Lower leg skin (tissue), 4 donors: ENCODE results near the gene CREBBP. TPM values are rescaled to one million over a fixed set of nuclear protein-coding genes. Genes with fewer than 3 reads are reported as not detected.

Source experiments
- DNase-seq, 2 donors: peaks; one replicate each; pipeline ENCODE4 v3.0.0-alpha.2; 2019; ENCODE audit warnings: low spot score in 2 of 2
- H3K4me3 ChIP-seq: fragments of 200-600 bp; sonication (generic); 2 replicates; pipeline ENCODE4 v1.5.1; 2017; ENCODE audit warnings: mild to moderate bottlenecking, low read depth; ENCODE audit not compliant: poor library complexity, severe bottlenecking
- CTCF ChIP-seq, 3 donors: fragments of 450-650 bp; IDR thresholded peaks; one replicate each; pipeline ENCODE4 v1.5.1; 2016; ENCODE audit warnings: antibody characterized with exemption in 3 of 3, mild to moderate bottlenecking in 3 of 3, moderate library complexity in 2 of 3
- POLR2A ChIP-seq, 2 donors: fragments of 450-650 bp; IDR thresholded peaks; one replicate each; pipeline ENCODE4 v1.6.1; 2016 to 2017; ENCODE audit warnings: antibody characterized with exemption in 2 of 2, mild to moderate bottlenecking in 1 of 2, moderate library complexity in 1 of 2
- WGBS, 2 donors: methylation state at CpG; one replicate each; pipeline ENCODE4 v1.1.5; 2018; 5-methylcytosine and 5-hydroxymethylcytosine counted together
- intact Hi-C: fragments of 100-400 bp; cut with DNase I; formaldehyde crosslinking; loops from one replicate; pipeline ENCODE4 v1.15.0; 2023; ENCODE audit warnings: low total_unique reads
- total RNA-seq, 4 donors: library from RNA; depleted of rRNA; stranded (reverse); fragments of >200 nt; gene quantifications; one replicate each; pipeline ENCODE4 v1.1.0, GENCODE V29; 2016

Gene CREBBP
- total RNA-seq, 4 donors from 2014 or later, result 45.5 to 152 (median 65.7) TPM

DNA sequence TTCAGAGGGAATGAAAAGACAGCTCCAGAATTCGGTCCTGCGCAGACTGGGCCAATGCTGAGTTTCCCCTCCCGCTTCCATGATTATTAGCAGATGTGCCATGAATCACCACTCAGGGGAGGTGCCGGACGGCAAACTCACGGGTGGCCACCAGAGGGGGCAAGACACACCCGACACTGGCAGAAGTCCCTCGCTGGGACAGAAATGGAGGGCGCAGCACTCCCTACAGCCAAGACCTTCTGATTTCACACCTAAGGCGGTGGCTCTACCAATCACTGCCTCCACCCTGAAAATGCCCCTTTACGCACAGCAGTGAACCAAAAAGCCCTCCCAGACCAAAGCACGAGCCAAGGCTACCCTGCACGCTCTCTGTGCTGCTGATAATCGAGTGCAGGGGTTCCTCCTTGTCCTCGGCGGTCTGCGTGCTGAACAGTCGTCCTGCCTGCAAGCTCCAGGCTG lies 190.0 kb downstream of the CREBBP start:
- intact Hi-C loops, result loop anchor here (10.0 kb wide), 1 partner anchor 194 kb away; the partner anchor contains the start of gene CREBBP

DNA sequence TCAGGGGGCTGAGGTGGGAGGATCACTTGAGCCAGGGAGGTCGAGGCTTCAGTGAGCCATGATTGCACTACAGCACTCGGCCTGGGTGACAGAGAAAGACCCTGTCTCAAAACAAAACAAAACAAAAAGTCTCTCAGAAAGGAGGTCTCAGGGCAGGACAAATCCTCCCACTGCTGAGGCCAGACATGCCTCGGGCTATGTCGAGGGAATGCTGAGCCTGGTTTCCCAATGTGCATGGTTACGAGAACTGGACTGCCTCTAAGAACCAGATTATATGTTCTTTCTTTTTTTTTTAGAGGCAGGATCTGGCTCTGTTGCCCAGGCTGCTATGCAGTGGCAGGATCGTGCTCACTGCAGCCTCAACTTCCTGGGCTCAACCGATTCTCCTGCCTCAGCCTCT lies 190.8 kb downstream of the CREBBP start:
- intact Hi-C loops, result loop anchor here (10.0 kb wide), 1 partner anchor 195 kb away; the partner anchor contains the start of gene CREBBP
- TF ChIP-seq CTCF (IDR thresholded peaks at IDR 0.05) (no peak), POLR2A (IDR thresholded peaks at IDR 0.05) (no peak)
- no peak overlapping the region for H3K4me3 ChIP-seq
- no peak for DNase-seq
- WGBS, 2 donors, result 66 to 83% methylated on average over 7 of the region's 7 CpGs

More for the DNA sequence above, 190.0 kb downstream of the CREBBP start:
- no peak overlapping the region for H3K4me3 ChIP-seq
- TF ChIP-seq CTCF (IDR thresholded peaks at IDR 0.05) (peak in 1 of 3 donors; percentile 83), POLR2A (IDR thresholded peaks at IDR 0.05) (no peak)
- peak; percentile 89 to 98 for DNase-seq
- WGBS, 2 donors, result 3 to 9% methylated on average over 17 to 18 of the region's 18 CpGs

GRCh38 chr16:3687792-3688191 lies 192.7 kb downstream of the CREBBP start:
- TF ChIP-seq CTCF (IDR thresholded peaks at IDR 0.05), result no peak
- TF ChIP-seq POLR2A (IDR thresholded peaks at IDR 0.05), result no peak
- intact Hi-C loops, result no loop called here
- no peak overlapping the region for H3K4me3 ChIP-seq
- DNase-seq, result no peak
- WGBS, 2 donors, result 89 to 90% methylated on average over 9 of the region's 9 CpGs

DNA sequence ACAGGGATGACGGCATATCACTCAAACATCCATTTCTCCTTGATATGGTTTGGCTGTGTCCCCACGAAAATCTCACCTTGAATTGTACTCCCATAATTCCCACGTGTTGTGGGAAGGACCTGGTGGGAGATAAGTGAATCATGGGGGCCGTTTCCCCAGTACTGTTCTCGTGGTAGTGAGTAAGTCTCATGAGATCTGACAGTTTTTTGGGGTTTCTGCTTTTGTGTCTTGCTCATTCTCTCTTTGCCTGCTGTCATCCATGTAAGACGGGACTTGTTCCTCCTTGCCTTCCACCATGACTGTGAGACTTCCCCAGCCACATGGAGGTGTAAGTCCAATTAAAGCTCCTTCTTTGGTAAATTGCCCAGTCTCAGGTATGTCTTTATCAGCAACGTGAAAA lies 193.5 kb downstream of the CREBBP start:
- H3K4me3 ChIP-seq, result no peak overlapping the region
- intact Hi-C loops, result no loop called here
- DNase-seq, result no peak
- 92 to 93% methylated on average over 7 of the region's 7 CpGs for WGBS, 2 donors
- TF ChIP-seq CTCF (IDR thresholded peaks at IDR 0.05) (no peak), POLR2A (IDR thresholded peaks at IDR 0.05) (no peak)

GRCh38 chr16:3681206-3681605 lies 199.3 kb downstream of the CREBBP start:
- no peak overlapping the region for H3K4me3 ChIP-seq
- intact Hi-C loops, result no loop called here
- 83 to 86% methylated on average over 3 of the region's 3 CpGs for WGBS, 2 donors
- no peak for TF ChIP-seq POLR2A (IDR thresholded peaks at IDR 0.05)
- TF ChIP-seq CTCF (IDR thresholded peaks at IDR 0.05), result no peak
- DNase-seq, result no peak

DNA sequence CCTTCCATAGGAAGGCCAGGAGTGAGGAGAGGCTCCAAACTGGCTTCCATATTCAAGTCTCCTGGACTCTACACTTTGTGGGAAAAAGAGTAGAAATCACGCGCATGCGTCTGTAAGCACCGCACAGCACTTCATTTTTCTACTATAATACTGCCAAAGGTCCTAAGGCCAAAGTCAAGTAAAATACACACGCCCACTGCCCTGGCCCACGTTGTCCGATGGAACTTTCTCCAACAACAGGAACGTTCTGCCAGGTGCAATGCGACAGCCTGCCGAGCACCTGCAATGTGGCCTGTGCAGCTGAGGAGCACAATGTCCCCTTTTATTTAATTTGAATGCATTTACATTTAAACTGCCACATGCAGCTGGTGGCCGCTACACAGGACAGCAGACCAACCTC lies 202.5 kb downstream of the CREBBP start:
- no peak overlapping the region for H3K4me3 ChIP-seq
- intact Hi-C loops, result no loop called here
- TF ChIP-seq CTCF (IDR thresholded peaks at IDR 0.05) (no peak), POLR2A (IDR thresholded peaks at IDR 0.05) (no peak)
- WGBS, 2 donors, result 92 to 94% methylated on average over 11 of the region's 11 CpGs
- no peak for DNase-seq
